ENCODE measurements around the gene ERG.

ERG gene

GRCh38 chr21:38416791-38417190 lies 81.5 kb downstream of the ERG start:
- no peak for DNase-seq
- in situ Hi-C loops (cut with HindIII; ENCODE audit: low pct_ligation_motif_present, low pct_unique_long_range_greater_than_20kb, low sequenced_read_pairs), result no loop called here

- no peak for DNase-seq
- in situ Hi-C loops (cut with HindIII; ENCODE audit: low pct_ligation_motif_present, low pct_unique_long_range_greater_than_20kb, low sequenced_read_pairs), result no loop called here
These were observed 84.2 kb downstream of the ERG start for GRCh38 chr21:38413958-38414548.

GRCh38 chr21:38410466-38410865 lies 87.8 kb downstream of the ERG start:
- in situ Hi-C loops (cut with HindIII; ENCODE audit: low pct_ligation_motif_present, low pct_unique_long_range_greater_than_20kb, low sequenced_read_pairs), result no loop called here
- DNase-seq, result no peak

GRCh38 chr21:38409907-38410306 lies 88.4 kb downstream of the ERG start:
- no peak for DNase-seq
- in situ Hi-C loops (cut with HindIII; ENCODE audit: low pct_ligation_motif_present, low pct_unique_long_range_greater_than_20kb, low sequenced_read_pairs), result no loop called here

- in situ Hi-C loops (cut with HindIII; ENCODE audit: low pct_ligation_motif_present, low pct_unique_long_range_greater_than_20kb, low sequenced_read_pairs), result no loop called here
- DNase-seq, result no peak
These were observed 94.1 kb downstream of the ERG start for GRCh38 chr21:38404177-38404576.

GRCh38 chr21:38402795-38403194 lies 95.5 kb downstream of the ERG start:
- DNase-seq, result no peak
- in situ Hi-C loops (cut with HindIII; ENCODE audit: low pct_ligation_motif_present, low pct_unique_long_range_greater_than_20kb, low sequenced_read_pairs), result no loop called here

GRCh38 chr21:38402291-38402690 lies 96.0 kb downstream of the ERG start:
- no peak for DNase-seq
- in situ Hi-C loops (cut with HindIII; ENCODE audit: low pct_ligation_motif_present, low pct_unique_long_range_greater_than_20kb, low sequenced_read_pairs), result no loop called here

GRCh38 chr21:38401191-38401926 lies 96.9 kb downstream of the ERG start:
- in situ Hi-C loops (cut with HindIII; ENCODE audit: low pct_ligation_motif_present, low pct_unique_long_range_greater_than_20kb, low sequenced_read_pairs), result no loop called here
- no peak for DNase-seq

GRCh38 chr21:38400195-38400919 lies 97.9 kb downstream of the ERG start:
- no peak for DNase-seq
- in situ Hi-C loops (cut with HindIII; ENCODE audit: low pct_ligation_motif_present, low pct_unique_long_range_greater_than_20kb, low sequenced_read_pairs), result no loop called here

- no peak for DNase-seq
- in situ Hi-C loops (cut with HindIII; ENCODE audit: low pct_ligation_motif_present, low pct_unique_long_range_greater_than_20kb, low sequenced_read_pairs), result no loop called here
These were observed 99.2 kb downstream of the ERG start for GRCh38 chr21:38399103-38399502.

- no peak for DNase-seq
- in situ Hi-C loops (cut with HindIII; ENCODE audit: low pct_ligation_motif_present, low pct_unique_long_range_greater_than_20kb, low sequenced_read_pairs), result no loop called here
These were observed 102.0 kb downstream of the ERG start for GRCh38 chr21:38396325-38396724.

GRCh38 chr21:38395581-38395980 lies 102.7 kb downstream of the ERG start:
- DNase-seq, result no peak
- in situ Hi-C loops (cut with HindIII; ENCODE audit: low pct_ligation_motif_present, low pct_unique_long_range_greater_than_20kb, low sequenced_read_pairs), result no loop called here

- DNase-seq, result no peak
- in situ Hi-C loops (cut with HindIII; ENCODE audit: low pct_ligation_motif_present, low pct_unique_long_range_greater_than_20kb, low sequenced_read_pairs), result no loop called here
These were observed 105.6 kb downstream of the ERG start for GRCh38 chr21:38392661-38393060.

GRCh38 chr21:38389896-38390295 lies 108.4 kb downstream of the ERG start:
- no peak for DNase-seq
- in situ Hi-C loops (cut with HindIII; ENCODE audit: low pct_ligation_motif_present, low pct_unique_long_range_greater_than_20kb, low sequenced_read_pairs), result no loop called here

GRCh38 chr21:38389354-38389676 lies 109.0 kb downstream of the ERG start:
- in situ Hi-C loops (cut with HindIII; ENCODE audit: low pct_ligation_motif_present, low pct_unique_long_range_greater_than_20kb, low sequenced_read_pairs), result no loop called here
- no peak for DNase-seq

- in situ Hi-C loops (cut with HindIII; ENCODE audit: low pct_ligation_motif_present, low pct_unique_long_range_greater_than_20kb, low sequenced_read_pairs), result no loop called here
These were observed 109.5 kb downstream of the ERG start for GRCh38 chr21:38388647-38389353.

GRCh38 chr21:38388203-38388602 lies 110.1 kb downstream of the ERG start:
- in situ Hi-C loops (cut with HindIII; ENCODE audit: low pct_ligation_motif_present, low pct_unique_long_range_greater_than_20kb, low sequenced_read_pairs), result no loop called here

More at GRCh38 chr21:38388647-38389353, 109.5 kb downstream of the ERG start:
- no peak for DNase-seq

GRCh38 chr21:38386967-38387366 lies 111.3 kb downstream of the ERG start:
- in situ Hi-C loops (cut with HindIII; ENCODE audit: low pct_ligation_motif_present, low pct_unique_long_range_greater_than_20kb, low sequenced_read_pairs), result no loop called here
- no peak for DNase-seq

More at GRCh38 chr21:38388203-38388602, 110.1 kb downstream of the ERG start:
- no peak for DNase-seq

GRCh38 chr21:38385427-38386175 lies 112.7 kb downstream of the ERG start:
- in situ Hi-C loops (cut with HindIII; ENCODE audit: low pct_ligation_motif_present, low pct_unique_long_range_greater_than_20kb, low sequenced_read_pairs), result no loop called here
- no peak for DNase-seq
